Stimulated activated CD8-positive, alpha-beta memory T cell treated with anti-CD3 and anti-CD28 coated beads, Interleukin-15, amount 100 ng/mL, for 1 hour (primary cell): ENCODE data around the gene MCRIP1.

ENCODE experiments used
- DNase-seq: peaks from one replicate; pipeline ENCODE4 v3.0.0-alpha.2; 2020; ENCODE audit warnings: low read depth

Gene MCRIP1

GRCh38 chr17:81833160-81833920 lies at the start of gene MCRIP1:
Gene MCRIP1 (minus strand): TSS chr17:81833291. CDS start chr17:81824506, 8,785 bp downstream.
- peak; percentile 84 for DNase-seq

- DNase-seq = no peak
Observed at GRCh38 chr17:81879121-81879520, 46.0 kb upstream of the MCRIP1 start.

GRCh38 chr17:81878294-81878693 lies 45.2 kb upstream of the MCRIP1 start:
- DNase-seq = no peak

- no peak for DNase-seq
Observed at GRCh38 chr17:81877569-81877968, 44.5 kb upstream of the MCRIP1 start.

GRCh38 chr17:81871387-81872230 lies 38.5 kb upstream of the MCRIP1 start:
- DNase-seq = peak; percentile 91

GRCh38 chr17:81870981-81871386 lies 37.9 kb upstream of the MCRIP1 start, which contains the start of gene ARHGDIA:
Gene ARHGDIA (minus strand): TSS chr17:81871337. CDS start chr17:81869930, 1,407 bp downstream.
- DNase-seq = no peak

- DNase-seq = no peak
Observed at GRCh38 chr17:81870131-81870980, 37.3 kb upstream of the MCRIP1 start.

GRCh38 chr17:81869221-81870130 lies 36.4 kb upstream of the MCRIP1 start:
- no peak for DNase-seq

- no peak for DNase-seq
Observed at GRCh38 chr17:81868674-81869220, 35.7 kb upstream of the MCRIP1 start.

- DNase-seq = no peak
Observed at GRCh38 chr17:81867991-81868673, 35.0 kb upstream of the MCRIP1 start.

- DNase-seq = no peak
Observed at GRCh38 chr17:81867170-81867990, 34.3 kb upstream of the MCRIP1 start.

- DNase-seq = no peak
Observed at GRCh38 chr17:81866440-81867169, 33.5 kb upstream of the MCRIP1 start.

GRCh38 chr17:81865733-81866439 lies 32.8 kb upstream of the MCRIP1 start:
- no peak for DNase-seq

- DNase-seq = no peak
Observed at GRCh38 chr17:81865358-81865732, 32.3 kb upstream of the MCRIP1 start.

- no peak for DNase-seq
Observed at GRCh38 chr17:81863833-81864768, 31.0 kb upstream of the MCRIP1 start.

GRCh38 chr17:81863123-81863675 lies 30.1 kb upstream of the MCRIP1 start:
- no peak for DNase-seq
